IMR-90 (cell line): ENCODE data around the gene HAND2. TPM values are rescaled to one million over a fixed set of nuclear protein-coding genes. Genes with fewer than 3 reads are reported as not detected.

ENCODE experiments used
- ATAC-seq: fragments of 200-7000 bp; cut with Tn5 transposase; 2 replicates; pipeline ENCODE4 v1.9.1; 2020; ENCODE audit warnings: low read depth, mild to moderate bottlenecking, moderate library complexity
- BruUV-seq: library from RNA; stranded (reverse); fragments of 400-500 nt; replicated peaks from 2 replicates; lab custom pipeline; 2021; lab: Mats Ljungman, UMichigan
- CTCF ChIA-PET: fragments of 300-600 bp; formaldehyde crosslinking; extraction: SDS; loops from one replicate; lab custom pipeline; 2021; ENCODE audit warnings: antibody characterized with exemption; lab: Yijun Ruan, JAX
- POLR2A ChIA-PET: fragments of 300-600 bp; sonication (Branson Sonifier 250); formaldehyde crosslinking; loops from one replicate; lab custom pipeline; 2022; ENCODE audit warnings: antibody characterized with exemption; ENCODE audit not compliant: unreplicated experiment; lab: Charles Lee
- DNase-seq: peaks from one replicate; pipeline ENCODE4 v3.0.0; 2013
- H2AFZ ChIP-seq: replicated peaks from 2 replicates; pipeline ENCODE3; 2013; ENCODE audit warnings: low read length, mild to moderate bottlenecking; ENCODE audit not compliant: poor library complexity
- H2AK5ac ChIP-seq: 2 replicates; pipeline ENCODE4 v1.6.1; 2013; ENCODE audit warnings: low read depth, low read length, inconsistent platforms
- H2AK9ac ChIP-seq: replicated peaks from 2 replicates; pipeline ENCODE3; 2013; ENCODE audit warnings: mild to moderate bottlenecking, low read depth, low read length, moderate library complexity; ENCODE audit not compliant: poor library complexity
- H2BK120ac ChIP-seq: 2 replicates; pipeline ENCODE4 v1.6.1; 2013; ENCODE audit warnings: low read depth, low read length, inconsistent platforms
- H2BK15ac ChIP-seq: 3 replicates; pipeline ENCODE4 v1.6.1; 2013; ENCODE audit warnings: low read depth, low read length, inconsistent platforms
- H2BK20ac ChIP-seq: 2 replicates; pipeline ENCODE4 v1.6.1; 2013; ENCODE audit warnings: low read depth, mild to moderate bottlenecking, inconsistent platforms, low read length, moderate library complexity
- H2BK5ac ChIP-seq: 2 replicates; pipeline ENCODE4 v1.6.1; 2013; ENCODE audit warnings: mild to moderate bottlenecking, low read depth, low read length, inconsistent platforms; ENCODE audit not compliant: poor library complexity, severe bottlenecking
- H3K14ac ChIP-seq: replicated peaks from 2 replicates; pipeline ENCODE4 v1.6.1; 2013; ENCODE audit warnings: low read depth, low read length, inconsistent platforms
- H3K18ac ChIP-seq: 2 replicates; pipeline ENCODE4 v1.6.1; 2013; ENCODE audit warnings: low read depth, low read length, control low read depth
- H3K23ac ChIP-seq: 2 replicates; pipeline ENCODE4 v1.6.1; 2013; ENCODE audit warnings: low read depth, low read length, inconsistent platforms
- H3K27ac ChIP-seq: 2 replicates; pipeline ENCODE4 v1.5.1; 2013; ENCODE audit warnings: mild to moderate bottlenecking, control low read depth, low read length; ENCODE audit not compliant: insufficient read depth
- H3K27me3 ChIP-seq: 2 replicates; pipeline ENCODE4 v1.6.1; 2013; ENCODE audit warnings: low read length; ENCODE audit not compliant: control insufficient read depth, insufficient read depth
- H3K36me3 ChIP-seq: 2 replicates; pipeline ENCODE4 v1.6.1; 2013; ENCODE audit warnings: low read length, mixed read lengths; ENCODE audit not compliant: control insufficient read depth, insufficient read depth
- H3K4ac ChIP-seq: 2 replicates; pipeline ENCODE4 v1.6.1; 2013; ENCODE audit warnings: low read depth, low read length, inconsistent platforms
- H3K4me1 ChIP-seq: 2 replicates; pipeline ENCODE4 v1.6.1; 2013; ENCODE audit warnings: low read length, mixed read lengths; ENCODE audit not compliant: control insufficient read depth, insufficient read depth
- H3K4me2 ChIP-seq: 2 replicates; pipeline ENCODE4 v1.6.1; 2013; ENCODE audit warnings: low read depth, mild to moderate bottlenecking, control low read depth, low read length, moderate library complexity
- H3K4me3 ChIP-seq: 2 replicates; pipeline ENCODE4 v1.5.1; 2013; ENCODE audit warnings: low read depth, mild to moderate bottlenecking, control low read depth, low read length, moderate library complexity; ENCODE audit not compliant: insufficient read depth
- H3K56ac ChIP-seq: 2 replicates; pipeline ENCODE4 v1.6.1; 2013; ENCODE audit warnings: low read length, inconsistent platforms; ENCODE audit not compliant: insufficient read depth; ENCODE audit errors: extremely low read depth
- H3K79me1 ChIP-seq, 2 experiments: 2 replicates each; pipeline ENCODE4 v1.6.1; 2013; ENCODE audit warnings: low read length in 2 of 2, inconsistent platforms in 1 of 2, low read depth in 1 of 2
- H3K9ac ChIP-seq: 2 replicates; pipeline ENCODE4 v1.6.1; 2013; ENCODE audit warnings: low read depth, low read length, control low read depth
- H3K9me1 ChIP-seq: 2 replicates; pipeline ENCODE4 v1.6.1; 2013; ENCODE audit warnings: low read length, inconsistent platforms; ENCODE audit not compliant: insufficient read depth
- H3K9me3 ChIP-seq: 2 replicates; pipeline ENCODE4 v1.6.1; 2013; ENCODE audit warnings: low read length; ENCODE audit not compliant: control insufficient read depth, insufficient read depth
- H4K20me1 ChIP-seq: 2 replicates; pipeline ENCODE4 v1.6.1; 2013; ENCODE audit warnings: low read length, inconsistent platforms; ENCODE audit not compliant: insufficient read depth
- H4K5ac ChIP-seq: 2 replicates; pipeline ENCODE4 v1.6.1; 2013; ENCODE audit warnings: mild to moderate bottlenecking, low read depth, low read length, control low read depth
- H4K8ac ChIP-seq, 2 experiments: 2 replicates each; pipeline ENCODE4 v1.6.1; 2013; ENCODE audit warnings: low read depth in 2 of 2, low read length in 2 of 2, control low read depth in 1 of 2, inconsistent platforms in 1 of 2
- H4K91ac ChIP-seq: 2 replicates; pipeline ENCODE4 v1.6.1; 2013; ENCODE audit warnings: low read depth, low read length, inconsistent platforms; ENCODE audit not compliant: insufficient read depth
- BHLHE40 ChIP-seq: fragments of 150-350 bp; IDR thresholded peaks from 2 replicates; pipeline ENCODE4 v1.6.1; 2016; ENCODE audit warnings: mild to moderate bottlenecking, low read depth, low read length
- CEBPB ChIP-seq: IDR thresholded peaks from 2 replicates; pipeline ENCODE4 v1.6.1; 2012; ENCODE audit warnings: low read depth, low read length, improper control_type of control experiment
- CHD1 ChIP-seq: IDR thresholded peaks from 2 replicates; pipeline ENCODE4 v1.6.1; 2012; ENCODE audit warnings: low read depth, low read length, improper control_type of control experiment
- CTCF ChIP-seq: conservative IDR thresholded peaks from 2 replicates; pipeline ENCODE4 v1.5.1; 2012; ENCODE audit warnings: mild to moderate bottlenecking, low read depth, low read length, improper control_type of control experiment
- ELK1 ChIP-seq: fragments of 150-350 bp; IDR thresholded peaks from 2 replicates; pipeline ENCODE4 v1.6.1; 2016; ENCODE audit warnings: low read depth, mild to moderate bottlenecking, low read length, moderate library complexity, borderline replicate concordance
- FOS ChIP-seq: fragments of 150-350 bp; IDR thresholded peaks from 2 replicates; pipeline ENCODE4 v1.6.1; 2016; ENCODE audit warnings: low read depth, low read length
- MAFK ChIP-seq: IDR thresholded peaks from 2 replicates; pipeline ENCODE4 v1.6.1; 2012; ENCODE audit warnings: low read depth, low read length, improper control_type of control experiment
- MAZ ChIP-seq: IDR thresholded peaks from 2 replicates; pipeline ENCODE4 v1.6.1; 2012; ENCODE audit warnings: low read depth, mild to moderate bottlenecking, low read length, improper control_type of control experiment, moderate library complexity, borderline replicate concordance
- MXI1 ChIP-seq: IDR thresholded peaks from 2 replicates; pipeline ENCODE4 v1.6.1; 2012; ENCODE audit warnings: low read depth, mild to moderate bottlenecking, low read length, moderate library complexity, borderline replicate concordance
- NFE2L2 ChIP-seq: fragments of 150-350 bp; IDR thresholded peaks from 2 replicates; pipeline ENCODE4 v1.6.1; 2016; ENCODE audit warnings: low read depth, mild to moderate bottlenecking, low read length
- POLR2A ChIP-seq: IDR thresholded peaks from 2 replicates; pipeline ENCODE4 v1.6.1; 2012; ENCODE audit warnings: mild to moderate bottlenecking, low read depth, low read length
- RAD21 ChIP-seq: IDR thresholded peaks from 2 replicates; pipeline ENCODE4 v1.6.1; 2012; ENCODE audit warnings: low read length, improper control_type of control experiment
- RCOR1 ChIP-seq: IDR thresholded peaks from 2 replicates; pipeline ENCODE4 v1.6.1; 2012; ENCODE audit warnings: mild to moderate bottlenecking, low read length, improper control_type of control experiment; ENCODE audit not compliant: insufficient replicate concordance
- RFX5 ChIP-seq: IDR thresholded peaks from 2 replicates; pipeline ENCODE4 v1.8.0; 2012; ENCODE audit warnings: low read depth, mild to moderate bottlenecking, low read length, moderate library complexity
- SMC3 ChIP-seq: fragments of 150-350 bp; IDR thresholded peaks from 2 replicates; pipeline ENCODE4 v1.6.1; 2016; ENCODE audit warnings: low read depth, mild to moderate bottlenecking, antibody characterized with exemption, low read length, moderate library complexity
- USF2 ChIP-seq: fragments of 150-350 bp; IDR thresholded peaks from 2 replicates; pipeline ENCODE4 v1.6.1; 2017; ENCODE audit warnings: mild to moderate bottlenecking, antibody characterized with exemption, low read length, low read depth
- WGBS, 2 experiments: methylation state at CpG; one replicate each; pipeline versions ENCODE4 v1.1.5 to v1.1.7; 2013; ENCODE audit warnings: missing lambda C conversion rate in 2 of 2; ENCODE audit not compliant: insufficient read length in 1 of 2; ENCODE audit errors: extremely low coverage in 2 of 2; 5-methylcytosine and 5-hydroxymethylcytosine counted together
- dilution Hi-C: fragments of 300-500 bp; cut with HindIII; formaldehyde crosslinking; loops from one replicate; pipeline ENCODE4 v1.14.3; 2018; ENCODE audit warnings: low sequenced_read_pairs; ENCODE audit not compliant: unreplicated experiment
- in situ Hi-C: fragments of 300-500 bp; cut with MboI; formaldehyde crosslinking; loops from 3 replicates; pipeline ENCODE4 v1.14.3; 2019; ENCODE audit warnings: low sequenced_read_pairs, inconsistent platforms, mixed read lengths
- intact Hi-C: fragments of 100-400 bp; cut with micrococcal nuclease; formaldehyde crosslinking; loops from 2 replicates; pipeline ENCODE4 v1.10.0; 2022
- polyA plus RNA-seq, 3 experiments: library from polyadenylated mRNA; depleted of rRNA; stranded (reverse); fragments of >200 nt; gene quantifications; 2 replicates each; pipeline ENCODE4 v1.2.3, GENCODE V29; 2012; ENCODE audit warnings: low replicate concordance in 1 of 3
- total RNA-seq: library from RNA; depleted of rRNA; stranded (reverse); fragments of >200 nt; gene quantifications from 2 replicates; pipeline ENCODE4 v1.2.3, GENCODE V29; 2012

Gene HAND2
- total and polyA plus RNA-seq, 2 of the 4 experiments (the other 2 are of a cell fraction), result 0.36 to 0.97 TPM

- Histone ChIP-seq H3K4me1 (peaks cover 23% of the 10 kb centered on the region), H3K9me3 (no peaks in the 10 kb centered on the region), H3K14ac (no peak overlapping the region), H3K9ac (no peak overlapping the region), H4K91ac (no peak overlapping the region), H4K20me1 (no peaks in the 10 kb centered on the region), H3K18ac (no peak overlapping the region; the same call in 1 of the 2 replicates), H2BK120ac (0 out of 2 replicates have a peak overlapping the region, but pooled peaks have one; percentile 25), H2AFZ (no peak overlapping the region), H3K4me2 (no peak overlapping the region), H3K79me1 (no peaks in the 10 kb centered on the region), H4K8ac (no peak overlapping the region), H2BK5ac (no peak overlapping the region), H4K5ac (no peak overlapping the region), H3K4me3 (no peak overlapping the region), H3K9me1 (peaks cover 7% of the 10 kb centered on the region; the same call in 1 of the 2 replicates), H2BK20ac (peak overlapping the region; percentile 15; the same call in 1 of the 2 replicates), H3K27ac (no peak overlapping the region), H2AK5ac (0 out of 2 replicates have a peak overlapping the region, but pooled peaks have one; percentile 9), H2AK9ac (no peak overlapping the region), H3K36me3 (no peaks in the 10 kb centered on the region), H3K56ac (no peak overlapping the region), H2BK15ac (no peak overlapping the region), H3K4ac (no peak overlapping the region), H3K23ac (no peak overlapping the region), H3K27me3 (peaks cover 25% of the 10 kb centered on the region)
- in situ Hi-C loops (loop anchor here (5.0 to 10.0 kb wide), 2 partner anchors 70 to 178 kb away; no protein-coding TSS in a partner anchor), dilution Hi-C loops (no loop called here), intact Hi-C loops (no loop called here)
- POLR2A ChIA-PET, result no interaction called here
- CTCF ChIA-PET, result interaction anchor here (1.8 kb wide), 1 partner anchor 71 kb away, joined by 6 read pairs; no protein-coding TSS in a partner anchor
- no peak for TF ChIP-seq ELK1
- no peak for TF ChIP-seq RFX5
- no peak for TF ChIP-seq MXI1
- no peak for TF ChIP-seq RAD21
- no peak for TF ChIP-seq CTCF
- TF ChIP-seq NFE2L2, result no peak
- TF ChIP-seq RCOR1, result no peak
- TF ChIP-seq BHLHE40, result no peak
- no peak for TF ChIP-seq MAFK
- TF ChIP-seq SMC3, result no peak
- no peak for TF ChIP-seq FOS
- no peak for TF ChIP-seq CEBPB
- no peak for TF ChIP-seq POLR2A
- TF ChIP-seq USF2, result no peak
- no peak for TF ChIP-seq MAZ
- TF ChIP-seq CHD1, result no peak
- no peak for ATAC-seq
- BruUV-seq, result no TSS peak
- no CpG with 5 or more reads among the region's 4 CpGs for WGBS, 2 experiments
- DNase-seq, result no peak
Measured at GRCh38 chr4:173492315-173492714, 37.7 kb downstream of the HAND2 start.
